HepG2 (cell line): ENCODE data around the gene SOX8.
A peak's percentile ranks its signal among the peaks of the same experiment; 100 is the strongest.

Experiments
- CTCF ChIP-seq: sonication (generic); formaldehyde crosslinking; IDR thresholded peaks from 2 replicates; pipeline ENCODE4 v1.5.0; 2020; ENCODE audit warnings: mild to moderate bottlenecking, missing genetic modification reagents, moderate library complexity
- ZBTB25 ChIP-seq: IDR thresholded peaks from 2 replicates; pipeline ENCODE4 v1.6.1; 2018; ENCODE audit warnings: missing genetic modification reagents
- TF ChIP-seq, protein P1 (sequence below): sonication (generic); formaldehyde crosslinking; IDR thresholded peaks from 2 replicates; pipeline ENCODE4 v1.9.0; 2021; ENCODE audit warnings: missing genetic modification reagents, borderline replicate concordance

DNA sequence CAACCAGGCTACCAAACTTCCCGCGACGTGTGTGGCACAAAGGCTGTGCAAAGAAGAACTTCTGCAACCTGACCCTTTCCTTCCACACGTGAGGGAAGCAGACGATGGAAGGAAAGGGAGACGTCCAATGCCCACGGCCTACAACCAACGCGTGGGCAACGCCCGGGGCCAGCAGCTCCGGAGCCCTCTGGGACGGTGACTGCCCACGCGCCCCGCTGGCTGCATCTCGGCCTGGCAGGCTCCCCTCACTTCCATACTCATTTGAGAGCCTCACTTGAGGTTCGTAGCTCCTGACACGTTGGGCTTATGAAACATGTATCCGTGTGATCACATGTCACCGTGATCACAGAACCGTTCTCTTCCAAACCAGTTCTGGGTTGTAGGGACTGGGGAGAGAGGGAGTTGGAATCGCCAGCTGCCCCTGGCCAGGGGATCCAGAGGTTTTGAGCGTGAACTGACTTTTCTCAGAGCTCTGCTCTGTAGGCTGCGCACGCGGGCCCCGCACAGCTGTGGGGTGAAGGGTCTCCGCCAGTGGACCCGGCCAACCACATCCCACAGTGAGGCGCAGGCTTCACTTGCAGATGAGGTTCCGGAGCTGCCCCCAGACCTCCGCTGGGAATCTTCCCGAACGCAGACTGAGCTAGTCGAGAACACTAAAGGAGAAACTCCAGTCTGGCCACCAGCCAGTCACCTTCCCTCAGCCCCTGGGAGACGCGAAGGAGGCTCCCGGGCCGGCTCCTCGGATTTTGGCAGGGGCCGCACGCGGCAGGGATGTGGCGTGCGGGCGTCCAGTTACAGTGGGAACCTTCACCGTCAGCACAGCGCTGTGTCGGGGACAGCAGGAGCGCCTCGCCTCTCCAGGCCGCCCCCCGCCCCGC is 11.8 kb upstream of the SOX8 start:
- no peak for TF ChIP-seq ZBTB25 (CRISPR knock-in tag)
- TF ChIP-seq CTCF (CRISPR knock-in tag): peak; percentile 2; the same call in 1 of the 2 replicates
- TF ChIP-seq, protein P1, sequence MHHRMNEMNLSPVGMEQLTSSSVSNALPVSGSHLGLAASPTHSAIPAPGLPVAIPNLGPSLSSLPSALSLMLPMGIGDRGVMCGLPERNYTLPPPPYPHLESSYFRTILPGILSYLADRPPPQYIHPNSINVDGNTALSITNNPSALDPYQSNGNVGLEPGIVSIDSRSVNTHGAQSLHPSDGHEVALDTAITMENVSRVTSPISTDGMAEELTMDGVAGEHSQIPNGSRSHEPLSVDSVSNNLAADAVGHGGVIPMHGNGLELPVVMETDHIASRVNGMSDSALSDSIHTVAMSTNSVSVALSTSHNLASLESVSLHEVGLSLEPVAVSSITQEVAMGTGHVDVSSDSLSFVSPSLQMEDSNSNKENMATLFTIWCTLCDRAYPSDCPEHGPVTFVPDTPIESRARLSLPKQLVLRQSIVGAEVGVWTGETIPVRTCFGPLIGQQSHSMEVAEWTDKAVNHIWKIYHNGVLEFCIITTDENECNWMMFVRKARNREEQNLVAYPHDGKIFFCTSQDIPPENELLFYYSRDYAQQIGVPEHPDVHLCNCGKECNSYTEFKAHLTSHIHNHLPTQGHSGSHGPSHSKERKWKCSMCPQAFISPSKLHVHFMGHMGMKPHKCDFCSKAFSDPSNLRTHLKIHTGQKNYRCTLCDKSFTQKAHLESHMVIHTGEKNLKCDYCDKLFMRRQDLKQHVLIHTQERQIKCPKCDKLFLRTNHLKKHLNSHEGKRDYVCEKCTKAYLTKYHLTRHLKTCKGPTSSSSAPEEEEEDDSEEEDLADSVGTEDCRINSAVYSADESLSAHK: no peak
